ENCODE results near the gene NALF2. TPM values are rescaled to one million over a fixed set of nuclear protein-coding genes. Genes with fewer than 3 reads are reported as not detected.
A peak's percentile ranks its signal among the peaks of the same experiment; 100 is the strongest.

The NALF2 gene
- total RNA-seq, 2 donors from 2014 or later: not detected

DNA sequence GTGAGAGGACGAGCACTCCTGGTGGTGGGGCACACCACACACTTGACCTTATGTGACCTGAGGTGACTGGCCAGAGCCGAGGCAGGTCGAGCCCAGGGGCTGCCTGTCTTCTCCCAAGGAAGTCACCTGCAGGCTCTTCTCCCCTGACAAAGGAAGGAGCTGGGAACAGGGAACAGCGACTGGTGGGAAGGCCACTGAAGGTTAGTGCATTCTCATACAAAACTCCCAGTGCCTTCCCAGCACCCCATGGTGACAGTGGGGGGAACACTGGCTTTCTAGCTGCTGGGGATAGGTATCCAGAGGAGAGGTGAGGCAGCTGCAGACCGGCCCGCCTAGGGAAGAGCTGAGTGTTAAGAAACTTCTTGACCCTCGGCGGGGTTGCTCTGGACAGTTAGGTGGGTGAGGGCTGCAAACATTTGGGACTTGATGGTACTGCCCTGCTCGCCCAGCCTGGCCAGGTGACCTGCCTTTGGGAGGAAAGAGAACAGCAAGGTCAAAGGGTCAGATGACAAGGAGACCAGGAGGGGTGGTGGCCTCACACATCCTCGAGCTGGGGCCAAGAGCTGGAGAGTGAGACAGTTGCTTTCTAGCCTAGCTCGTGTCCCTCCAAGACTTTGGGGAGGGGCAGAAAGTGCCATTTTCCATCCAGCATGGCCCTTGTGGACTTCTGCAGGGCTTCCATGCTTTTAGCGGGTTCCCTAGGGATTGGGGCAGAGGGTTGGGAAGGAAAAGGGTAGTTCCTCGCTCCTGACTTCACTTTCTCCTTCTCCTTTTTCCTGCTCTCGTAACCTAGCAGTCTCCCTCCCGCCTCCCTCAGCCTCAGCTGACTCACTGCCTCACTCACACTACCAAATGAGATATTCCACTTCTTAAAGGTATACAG lies 2.7 kb downstream of the NALF2 start:
- Mint-ChIP-seq H3K9me3 (no peaks in the 10 kb centered on the region), H3K27me3 (peaks cover 19 to 20% of the 10 kb centered on the region in 2 donors), H3K4me1 (ENCODE audit: low read depth in 2 of 2) (no peaks in the 10 kb centered on the region), H3K4me3 (no peak overlapping the region), H3K27ac (no peak overlapping the region), H3K36me3 (no peaks in the 10 kb centered on the region)
- no peak for DNase-seq (ENCODE audit: low spot score)
- ATAC-seq: no peak

DNA sequence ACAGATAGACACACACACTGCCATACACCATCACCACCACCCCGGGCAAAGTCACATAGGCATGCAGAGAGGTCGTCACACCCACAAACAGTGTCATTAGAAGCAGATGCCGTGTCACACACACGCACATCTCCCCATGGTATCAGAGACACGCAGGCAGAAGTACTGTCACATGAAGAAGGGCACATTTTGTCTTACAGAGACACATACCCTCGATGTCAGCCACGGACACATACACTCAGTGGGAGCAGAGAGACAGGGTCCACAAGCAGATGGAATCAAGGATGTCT lies 3.3 kb downstream of the NALF2 start:
- Mint-ChIP-seq H3K27ac (no peak overlapping the region), H3K4me1 (ENCODE audit: low read depth in 2 of 2) (no peaks in the 10 kb centered on the region), H3K4me3 (no peak overlapping the region), H3K27me3 (peaks cover 20 to 22% of the 10 kb centered on the region in 2 donors), H3K36me3 (no peaks in the 10 kb centered on the region), H3K9me3 (no peaks in the 10 kb centered on the region)
- ATAC-seq (no peak), DNase-seq (ENCODE audit: low spot score) (no peak)

DNA sequence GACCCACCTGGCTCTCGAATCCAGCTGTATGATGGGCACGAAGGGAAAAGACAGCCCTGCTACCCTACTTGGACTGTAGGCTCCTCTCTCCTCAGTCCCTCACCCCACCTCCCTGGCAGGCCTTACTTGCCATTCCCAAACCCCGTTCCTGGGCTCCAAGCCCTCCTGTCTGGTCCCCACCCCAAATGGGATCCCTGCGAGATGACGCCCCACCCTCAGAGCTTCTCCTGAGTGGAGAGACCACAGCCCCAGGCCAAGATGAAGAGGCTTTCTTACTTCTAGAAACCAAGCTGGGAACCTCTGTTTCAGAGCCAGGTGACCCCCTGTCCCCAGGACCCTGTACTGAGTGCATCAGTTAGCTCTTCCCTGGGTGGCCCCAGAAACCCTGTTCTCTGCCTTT lies 4.5 kb downstream of the NALF2 start:
- ATAC-seq: no peak

GRCh38 chrX:69510137-69510715 lies 6.1 kb downstream of the NALF2 start:
- ATAC-seq (peak in 1 of 2 donors; percentile 56), DNase-seq (ENCODE audit: low spot score) (no peak)
- Mint-ChIP-seq H3K27ac (no peak overlapping the region), H3K4me1 (ENCODE audit: low read depth in 2 of 2) (no peaks in the 10 kb centered on the region), H3K36me3 (no peaks in the 10 kb centered on the region), H3K4me3 (no peak overlapping the region), H3K27me3 (peaks cover 20 to 23% of the 10 kb centered on the region in 2 donors), H3K9me3 (no peaks in the 10 kb centered on the region)

More for the DNA sequence above, 4.5 kb downstream of the NALF2 start:
- Mint-ChIP-seq H3K27me3 (peaks cover 19 to 20% of the 10 kb centered on the region in 2 donors), H3K4me1 (ENCODE audit: low read depth in 2 of 2) (no peaks in the 10 kb centered on the region), H3K27ac (no peak overlapping the region), H3K36me3 (no peaks in the 10 kb centered on the region), H3K4me3 (no peak overlapping the region), H3K9me3 (no peaks in the 10 kb centered on the region)
- DNase-seq (ENCODE audit: low spot score): no peak

DNA sequence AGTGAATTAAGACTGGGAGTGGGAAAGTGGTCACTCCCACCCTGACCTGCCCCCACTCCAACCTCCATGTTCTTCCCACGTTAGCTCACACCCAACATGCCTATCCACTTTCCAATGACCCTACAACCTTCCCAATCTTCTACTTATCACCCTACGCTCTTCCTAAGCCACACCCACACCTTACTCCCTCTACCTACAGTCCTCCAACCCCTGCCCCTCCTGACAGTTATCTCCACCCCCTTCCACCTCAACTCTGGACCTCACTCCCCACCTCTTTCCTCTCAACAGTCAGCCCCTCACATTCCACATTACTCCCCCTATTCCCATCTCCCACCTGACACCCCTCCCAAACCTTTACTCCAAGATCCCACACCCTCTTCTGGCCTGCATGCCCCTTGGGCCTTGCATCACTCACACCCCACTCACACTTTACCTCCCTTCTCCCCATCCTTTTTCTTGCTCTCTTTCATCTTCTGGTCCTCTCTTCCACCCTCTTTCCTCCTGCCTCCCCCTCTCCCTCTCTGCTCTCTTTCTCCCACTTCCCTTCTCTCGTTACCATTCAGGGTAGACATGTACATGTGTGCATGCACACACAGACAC lies 6.9 kb downstream of the NALF2 start:
- H3K27me3 Mint-ChIP-seq: peaks cover 20 to 23% of the 10 kb centered on the region in 2 donors
- no peak overlapping the region for H3K27ac Mint-ChIP-seq
- H3K36me3 Mint-ChIP-seq: no peaks in the 10 kb centered on the region
- ATAC-seq (no peak), DNase-seq (ENCODE audit: low spot score) (no peak)
- no peaks in the 10 kb centered on the region for H3K4me1 Mint-ChIP-seq (ENCODE audit: low read depth in 2 of 2)
- no peaks in the 10 kb centered on the region for H3K9me3 Mint-ChIP-seq
- H3K4me3 Mint-ChIP-seq: no peak overlapping the region

DNA sequence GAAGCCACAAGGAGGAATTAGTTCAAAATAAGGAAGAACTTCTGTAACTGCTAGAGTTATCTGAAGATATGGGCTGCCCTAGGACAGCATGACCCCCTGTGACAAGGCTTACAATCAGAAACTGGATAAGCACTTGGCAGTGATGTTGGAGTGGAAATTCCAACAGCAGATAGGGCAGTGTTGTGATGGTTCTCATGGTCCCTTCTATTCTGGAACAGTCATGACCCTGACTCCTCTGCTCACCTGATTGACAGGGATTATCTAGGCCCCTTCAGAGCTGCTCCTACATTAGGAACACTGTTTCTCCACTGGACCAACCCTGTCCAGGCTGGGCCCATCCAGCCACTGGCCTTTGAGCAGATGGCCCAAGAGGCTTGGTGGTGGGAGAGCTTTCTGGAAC lies 17.9 kb downstream of the NALF2 start:
- no peak overlapping the region for H3K27ac Mint-ChIP-seq
- no peaks in the 10 kb centered on the region for H3K36me3 Mint-ChIP-seq
- H3K9me3 Mint-ChIP-seq: no peaks in the 10 kb centered on the region
- DNase-seq (ENCODE audit: low spot score): no peak
- peaks cover 32 to 39% of the 10 kb centered on the region in 2 donors for H3K27me3 Mint-ChIP-seq
- peak in 1 of 2 donors; percentile 3 for ATAC-seq
- no peak overlapping the region for H3K4me3 Mint-ChIP-seq
- no peaks in the 10 kb centered on the region for H3K4me1 Mint-ChIP-seq (ENCODE audit: low read depth in 2 of 2)

DNA sequence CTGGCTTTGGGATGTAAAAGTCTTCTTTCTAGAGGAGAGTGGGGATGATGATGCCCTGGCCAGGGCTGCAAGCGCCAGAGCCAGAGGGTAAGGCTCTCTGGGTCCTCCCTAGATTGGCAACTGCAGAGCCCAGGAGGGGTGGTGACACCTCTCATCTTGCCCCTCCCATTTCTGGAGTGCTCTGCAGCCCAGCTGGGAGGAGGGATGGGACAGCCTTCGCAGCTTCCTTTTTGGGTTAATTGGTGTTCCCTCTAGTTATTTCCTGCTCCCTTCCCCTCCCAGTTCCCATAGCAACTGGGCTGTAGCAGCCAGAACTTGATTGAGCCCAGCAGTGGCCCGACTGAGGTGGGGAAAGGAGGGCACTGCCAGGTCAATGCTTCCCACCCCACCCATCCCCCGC lies 19.2 kb downstream of the NALF2 start:
- Mint-ChIP-seq H3K9me3 (no peaks in the 10 kb centered on the region), H3K36me3 (no peaks in the 10 kb centered on the region)
- DNase-seq (ENCODE audit: low spot score): no peak

DNA sequence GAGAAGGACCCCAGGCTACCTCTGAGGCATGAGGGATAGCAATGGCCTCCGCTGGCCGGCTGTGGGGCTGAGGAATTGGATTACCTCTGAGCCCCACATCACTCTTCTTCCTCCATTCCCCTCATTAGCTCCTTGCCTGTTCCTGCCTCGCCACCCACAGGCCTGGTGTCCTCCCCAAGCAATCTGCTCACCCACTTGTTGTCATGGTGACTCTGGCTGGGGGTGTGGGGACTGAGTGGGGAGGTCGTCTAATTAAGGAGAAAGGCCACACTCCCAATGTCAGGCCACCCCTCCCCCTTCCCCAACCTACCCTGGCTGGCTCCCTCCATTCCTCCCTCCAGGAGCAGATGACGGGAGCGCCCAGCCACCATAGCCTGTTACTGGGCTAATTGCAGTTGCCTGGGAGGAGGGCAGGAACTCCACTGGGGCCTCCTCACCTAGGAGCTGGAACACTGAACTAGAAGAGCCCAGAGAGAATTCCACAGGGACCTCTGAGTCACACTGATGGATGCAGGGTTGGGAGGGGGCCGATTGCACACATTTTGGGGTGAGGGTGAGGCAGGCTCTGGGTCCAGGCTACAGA lies 20.7 kb downstream of the NALF2 start:
- H3K27ac Mint-ChIP-seq: no peak overlapping the region
- no peaks in the 10 kb centered on the region for H3K9me3 Mint-ChIP-seq
- peaks cover 30 to 37% of the 10 kb centered on the region in 2 donors for H3K27me3 Mint-ChIP-seq
- no peak overlapping the region for H3K4me3 Mint-ChIP-seq
- no peaks in the 10 kb centered on the region for H3K36me3 Mint-ChIP-seq
- no peaks in the 10 kb centered on the region for H3K4me1 Mint-ChIP-seq (ENCODE audit: low read depth in 2 of 2)
- DNase-seq (ENCODE audit: low spot score) (no peak), ATAC-seq (no peak)

More for the DNA sequence above, 19.2 kb downstream of the NALF2 start:
- no peak overlapping the region for H3K27ac Mint-ChIP-seq
- ATAC-seq: no peak
- no peak overlapping the region for H3K4me3 Mint-ChIP-seq
- no peaks in the 10 kb centered on the region for H3K4me1 Mint-ChIP-seq (ENCODE audit: low read depth in 2 of 2)
- H3K27me3 Mint-ChIP-seq: peaks cover 29 to 39% of the 10 kb centered on the region in 2 donors

GRCh38 chrX:69530306-69530705 lies 26.2 kb downstream of the NALF2 start:
- Mint-ChIP-seq H3K9me3 (no peaks in the 10 kb centered on the region), H3K36me3 (no peaks in the 10 kb centered on the region), H3K4me1 (ENCODE audit: low read depth in 2 of 2) (no peaks in the 10 kb centered on the region), H3K4me3 (no peak overlapping the region), H3K27ac (no peak overlapping the region), H3K27me3 (peaks cover 17 to 21% of the 10 kb centered on the region in 2 donors)
- no peak for DNase-seq (ENCODE audit: low spot score)
- ATAC-seq: no peak

DNA sequence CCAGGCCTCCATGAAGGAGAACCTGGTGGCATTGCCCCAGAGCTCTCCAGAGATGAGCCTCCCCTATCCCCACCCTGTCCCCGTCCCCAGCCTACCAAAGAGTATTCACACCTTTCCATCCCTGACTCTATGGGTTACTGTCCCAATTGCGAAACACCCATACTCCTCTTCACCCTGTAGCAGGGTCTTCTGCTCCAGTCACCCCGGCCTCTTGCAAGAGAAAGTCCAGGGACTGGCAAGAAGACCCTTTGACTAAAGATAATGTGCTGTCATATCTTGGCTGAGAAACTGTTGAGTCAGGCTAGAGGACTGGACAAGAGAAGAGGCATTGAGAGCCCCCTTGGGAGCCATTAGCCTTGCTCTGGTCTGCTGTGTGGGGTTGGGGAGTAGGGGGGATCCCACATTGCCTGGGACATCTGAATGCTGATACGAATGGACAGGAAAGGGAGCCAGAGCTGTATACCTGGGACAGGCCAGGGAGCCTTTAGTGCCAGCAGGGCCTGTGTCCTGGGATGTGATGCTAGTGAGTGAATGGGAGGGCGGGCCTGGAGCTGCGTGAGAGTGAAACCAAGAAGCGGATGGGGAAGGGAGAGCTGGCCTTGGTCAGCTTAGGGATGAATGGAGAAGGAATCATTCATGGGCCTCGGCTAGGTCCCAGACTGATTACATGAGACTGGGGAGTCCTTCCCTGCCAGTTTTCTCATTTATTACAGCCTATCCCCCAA lies 27.1 kb downstream of the NALF2 start:
- Mint-ChIP-seq H3K4me3 (no peak overlapping the region), H3K27me3 (peaks cover 8 to 16% of the 10 kb centered on the region in 2 donors), H3K9me3 (no peaks in the 10 kb centered on the region), H3K27ac (no peak overlapping the region), H3K36me3 (no peaks in the 10 kb centered on the region), H3K4me1 (ENCODE audit: low read depth in 2 of 2) (no peaks in the 10 kb centered on the region)
- ATAC-seq (no peak), DNase-seq (ENCODE audit: low spot score) (no peak)

DNA sequence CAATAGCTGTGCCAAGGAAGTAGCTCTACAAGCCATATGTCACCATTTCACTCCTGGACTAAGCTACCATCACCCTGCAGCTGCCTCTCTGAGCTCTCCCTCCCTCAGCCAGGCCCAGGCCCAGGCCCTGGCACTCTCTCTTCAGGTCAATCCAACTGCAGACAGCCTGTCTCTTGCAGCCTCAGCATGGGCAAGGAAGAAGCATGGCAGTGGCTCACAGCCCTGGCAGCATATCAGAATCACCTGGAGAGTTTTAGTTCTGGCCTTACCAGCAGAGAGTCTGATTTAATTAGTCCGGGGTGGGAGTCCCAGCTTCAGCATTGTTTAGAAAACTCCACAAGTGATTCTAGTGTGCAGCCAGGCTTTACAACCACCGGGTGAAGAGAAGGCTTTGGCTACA lies 31.5 kb downstream of the NALF2 start:
- Mint-ChIP-seq H3K27me3 (peaks cover 0 to 21% of the 10 kb centered on the region in 2 donors), H3K4me1 (ENCODE audit: low read depth in 2 of 2) (peaks cover 6 to 8% of the 10 kb centered on the region in 2 donors), H3K4me3 (no peak overlapping the region), H3K27ac (no peak overlapping the region), H3K36me3 (no peaks in the 10 kb centered on the region), H3K9me3 (no peaks in the 10 kb centered on the region)
- ATAC-seq (no peak), DNase-seq (ENCODE audit: low spot score) (no peak)

DNA sequence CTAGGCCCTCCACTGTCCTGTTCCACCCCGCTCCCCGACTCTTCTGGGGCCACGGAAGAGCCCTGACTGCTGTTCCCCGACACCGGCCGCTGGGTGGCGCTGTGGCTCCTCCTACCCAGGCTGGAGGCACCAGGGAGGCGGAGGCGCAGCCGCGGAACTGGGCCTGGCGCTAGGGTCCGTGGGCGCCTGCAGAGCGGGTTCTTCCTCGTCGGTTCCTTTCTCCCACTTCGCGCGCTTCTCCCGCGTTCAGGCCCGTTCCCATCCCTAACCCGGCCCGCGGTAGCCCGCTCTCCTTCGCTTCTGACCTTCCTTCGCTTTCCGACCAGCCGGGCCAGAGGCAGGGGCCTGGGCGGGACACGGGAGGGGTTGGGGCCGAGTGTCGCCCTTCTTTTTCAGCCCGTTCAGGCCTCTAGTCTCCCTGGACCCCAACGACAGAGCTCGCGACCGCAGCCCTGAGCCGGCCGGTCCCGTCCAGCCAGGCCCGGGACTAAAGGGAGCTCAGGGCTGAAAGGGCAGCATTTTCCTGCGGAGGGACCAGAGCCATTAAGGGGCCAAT lies 34.3 kb downstream of the NALF2 start:
- Mint-ChIP-seq H3K4me3 (no peak overlapping the region), H3K9me3 (no peaks in the 10 kb centered on the region), H3K27ac (no peak overlapping the region), H3K36me3 (no peaks in the 10 kb centered on the region), H3K27me3 (peaks cover 0 to 24% of the 10 kb centered on the region in 2 donors), H3K4me1 (ENCODE audit: low read depth in 2 of 2) (peaks cover 6 to 8% of the 10 kb centered on the region in 2 donors)
- ATAC-seq: peak; percentile 72 to 79
- no peak for DNase-seq (ENCODE audit: low spot score)

DNA sequence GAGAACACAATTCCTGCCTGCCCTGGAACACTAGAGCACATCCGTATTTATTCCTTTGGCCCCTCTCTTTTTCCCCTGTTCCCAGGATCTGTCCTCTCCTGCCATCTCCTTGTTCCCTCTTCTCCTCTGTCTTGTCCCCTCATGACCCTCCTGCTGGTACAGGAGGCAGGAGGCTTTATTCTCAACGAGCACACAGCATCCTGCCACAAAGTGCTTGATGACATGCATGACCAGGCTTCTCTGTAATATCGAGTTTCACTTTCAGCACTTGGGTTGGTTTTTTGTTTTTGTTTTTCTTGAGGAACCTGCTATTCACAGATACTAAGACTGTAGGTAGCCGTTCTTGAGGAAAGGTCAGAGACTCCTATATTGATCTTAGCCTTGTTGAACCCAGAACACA lies 35.3 kb downstream of the NALF2 start:
- no peak for ATAC-seq
- DNase-seq (ENCODE audit: low spot score): no peak
- Mint-ChIP-seq H3K27me3 (peaks cover 0 to 24% of the 10 kb centered on the region in 2 donors), H3K4me3 (peak overlapping the region; percentile 42), H3K27ac (no peak overlapping the region), H3K4me1 (ENCODE audit: low read depth in 2 of 2) (peaks cover 6 to 8% of the 10 kb centered on the region in 2 donors), H3K36me3 (no peaks in the 10 kb centered on the region), H3K9me3 (no peaks in the 10 kb centered on the region)

Measured in natural killer cell treated with Interleukin-12 subunit alpha and Interleukin-12 subunit beta and Interleukin-15 and Interleukin-18, amount 100 ng/mL, for 72 hours (primary cell).